GM12878 (cell line): ENCODE data around the gene DERA. TPM values are rescaled to one million over a fixed set of nuclear protein-coding genes. Genes with fewer than 3 reads are reported as not detected.

Source experiments
- ATF2 ChIP-seq: IDR thresholded peaks from 2 replicates; pipeline ENCODE4 v1.6.1; 2012; ENCODE audit warnings: low read length, inconsistent platforms
- BACH1 ChIP-seq: fragments of 450-650 bp; IDR thresholded peaks from 2 replicates; pipeline ENCODE4 v1.6.1; 2017; ENCODE audit warnings: mild to moderate bottlenecking, borderline replicate concordance
- BCLAF1 ChIP-seq: fragments of 450-650 bp; IDR thresholded peaks from 2 replicates; pipeline ENCODE4 v1.6.1; 2017; ENCODE audit warnings: antibody characterized with exemption, mild to moderate bottlenecking, moderate library complexity
- CEBPB ChIP-seq, 2 experiments: fragments of 150-350 bp in 1 of 2; IDR thresholded peaks; 2 replicates each; pipeline ENCODE4 v1.6.1; 2012 to 2014; ENCODE audit warnings: low read depth in 2 of 2, low read length in 2 of 2, borderline replicate concordance in 1 of 2, inconsistent platforms in 1 of 2
- E2F4 ChIP-seq: IDR thresholded peaks from 2 replicates; pipeline ENCODE4 v1.6.1; 2012; ENCODE audit warnings: low read depth, low read length, improper control_type of control experiment
- HDAC2 ChIP-seq: fragments of 200-600 bp; sonication (generic); IDR thresholded peaks from 2 replicates; pipeline ENCODE4 v1.6.1; 2017
- JUND ChIP-seq: IDR thresholded peaks from 2 replicates; pipeline ENCODE4 v1.6.1; 2012; ENCODE audit warnings: low read depth, mild to moderate bottlenecking, low read length, improper control_type of control experiment, moderate library complexity
- MEF2A ChIP-seq: IDR thresholded peaks from 2 replicates; pipeline ENCODE4 v1.6.1; 2011; ENCODE audit warnings: low read depth, mild to moderate bottlenecking, low read length, moderate library complexity; ENCODE audit not compliant: insufficient read depth
- MTA2 ChIP-seq: fragments of 450-650 bp; IDR thresholded peaks from 2 replicates; pipeline ENCODE4 v1.6.1; 2016; ENCODE audit warnings: low read depth, mild to moderate bottlenecking, moderate library complexity
- POU2F2 ChIP-seq: IDR thresholded peaks from 3 replicates; pipeline ENCODE4 v1.6.1; 2011; ENCODE audit warnings: low read depth, mild to moderate bottlenecking, low read length, borderline replicate concordance
- PRDM15 ChIP-seq: fragments of 450-650 bp; formaldehyde crosslinking; IDR thresholded peaks from 2 replicates; pipeline ENCODE4 v1.4.0; 2020; ENCODE audit warnings: mild to moderate bottlenecking, moderate library complexity
- RELB ChIP-seq: fragments of 450-650 bp; IDR thresholded peaks from 2 replicates; pipeline ENCODE4 v1.6.1; 2017; ENCODE audit warnings: low read depth, mild to moderate bottlenecking, moderate library complexity
- ZBTB4 ChIP-seq: fragments of 450-650 bp; formaldehyde crosslinking; IDR thresholded peaks from 2 replicates; pipeline ENCODE4 v1.4.0; 2022; ENCODE audit warnings: mild to moderate bottlenecking, moderate library complexity
- ZNF622 ChIP-seq: fragments of 450-650 bp; IDR thresholded peaks from 2 replicates; pipeline ENCODE4 v1.6.1; 2017; ENCODE audit warnings: mild to moderate bottlenecking, inconsistent platforms
- polyA plus RNA-seq, 11 experiments: library from polyadenylated mRNA; depleted of rRNA in 4 of 11; unstranded in 6 of 11; stranded (reverse) in 5 of 11; fragments of >200 nt; fragmentation: Nextera tagmentation in 4 of 11; fragmentation: Illumina TruSeq in 1 of 11; extraction: Ambion mirVana in 4 of 11; extraction: Trizol in 1 of 11; gene quantifications; 1 replicate in 1 of 11; 2 replicates in 10 of 11; pipeline versions ENCODE4 v1.2.1 to v1.2.3, GENCODE V29; 2011 to 2016; ENCODE audit warnings: inconsistent platforms in 2 of 11, missing spikeins in 2 of 11, low read depth in 1 of 11
- total RNA-seq, 4 experiments: library from RNA; depleted of rRNA in 3 of 4; stranded (reverse); fragments of >200 nt in 3 of 4; fragmentation: Illumina TruSeq in 1 of 4; extraction: Trizol in 1 of 4; gene quantifications; 2 replicates each; pipeline versions ENCODE4 v1.2.1 to v1.2.3, GENCODE V29; 2013 to 2021

DERA gene
- total and polyA plus RNA-seq, 10 of the 15 experiments (the other 5 are each of a cell fraction or from before 2014, with no cell fraction given) = 34.9 to 97.1 (median 40.8) TPM

GRCh38 chr12:15931590-15932053 lies 20.5 kb downstream of the DERA start (continued):
- TF ChIP-seq PRDM15 (CRISPR knock-in tag) (no peak), CEBPB (IDR thresholded peaks at IDR 0.05; ENCODE audit: borderline replicate concordance in 1 of 2, low read depth in 2 of 2, low read length in 2 of 2) (no peak), ZBTB4 (CRISPR knock-in tag) (no peak), BCLAF1 (no peak), MEF2A (0 out of 2 replicates have a peak, but pooled peaks have one; percentile 8), JUND (0 out of 2 replicates have a peak, but pooled peaks have one; percentile 33), POU2F2 (no peak), E2F4 (no peak), BACH1 (peak; percentile 99), RELB (peak; percentile 69; the same call in 1 of the 2 replicates), HDAC2 (no peak), ZNF622 (no peak), ATF2 (peak; percentile 72), MTA2 (peak; percentile 47; the same call in 1 of the 2 replicates)
